HUES48 (cell line): ENCODE data around the gene CGNL1.

Experiments used
- H3K27ac ChIP-seq: one replicate; pipeline ENCODE4 v1.7.0; 2013; ENCODE audit warnings: low read depth, low read length, inconsistent platforms
- H3K27me3 ChIP-seq: 2 replicates; pipeline ENCODE4 v1.6.1; 2013; ENCODE audit warnings: mild to moderate bottlenecking, low read length; ENCODE audit not compliant: control insufficient read depth, insufficient read depth
- H3K36me3 ChIP-seq: 2 replicates; pipeline ENCODE4 v1.6.1; 2013; ENCODE audit warnings: low read length; ENCODE audit not compliant: control insufficient read depth, insufficient read depth
- H3K4me1 ChIP-seq: 2 replicates; pipeline ENCODE4 v1.6.1; 2013; ENCODE audit warnings: mild to moderate bottlenecking, low read length; ENCODE audit not compliant: control insufficient read depth, insufficient read depth
- H3K4me3 ChIP-seq: 2 replicates; pipeline ENCODE4 v1.5.1; 2013; ENCODE audit warnings: mild to moderate bottlenecking, low read depth, low read length
- H3K9ac ChIP-seq: 2 replicates; pipeline ENCODE4 v1.6.1; 2013; ENCODE audit warnings: mild to moderate bottlenecking, low read depth, low read length, moderate library complexity
- H3K9me3 ChIP-seq: 2 replicates; pipeline ENCODE4 v1.6.1; 2013; ENCODE audit warnings: low read length; ENCODE audit not compliant: control insufficient read depth, insufficient read depth

Gene CGNL1

DNA sequence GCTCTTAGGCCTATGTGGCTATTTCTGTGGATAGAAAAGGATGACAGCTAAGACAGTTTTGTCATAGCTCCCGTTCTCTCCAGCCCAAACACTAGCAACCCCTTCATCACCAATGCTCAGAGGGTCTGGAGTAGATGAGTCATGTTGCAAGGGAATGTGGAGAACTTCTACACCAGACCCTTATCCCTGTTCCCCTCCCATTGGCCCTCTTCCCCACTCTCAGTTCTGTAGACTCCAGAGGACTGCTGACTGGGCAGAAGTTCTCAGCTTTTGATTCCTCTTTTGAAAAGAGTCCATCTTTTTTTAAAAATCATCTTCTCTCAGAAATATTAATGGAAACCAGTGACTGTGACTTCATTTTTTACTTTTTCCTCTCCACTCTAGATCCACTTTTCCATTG is 213.0 kb downstream of the CGNL1 start:
- Histone ChIP-seq H3K36me3 (no peaks in the 10 kb centered on the region), H3K4me1 (0 out of 2 replicates have a peak, but pooled peaks cover 3% of the 10 kb centered on the region), H3K27me3 (peaks cover 31% of the 10 kb centered on the region), H3K9ac (no peak overlapping the region), H3K4me3 (no peak overlapping the region), H3K27ac (no peak overlapping the region), H3K9me3 (no peaks in the 10 kb centered on the region)

- Histone ChIP-seq H3K27me3 (peaks cover 31% of the 10 kb centered on the region), H3K4me3 (no peak overlapping the region), H3K4me1 (0 out of 2 replicates have a peak, but pooled peaks cover 3% of the 10 kb centered on the region), H3K9me3 (no peaks in the 10 kb centered on the region), H3K9ac (no peak overlapping the region), H3K36me3 (no peaks in the 10 kb centered on the region), H3K27ac (no peak overlapping the region)
Observed at GRCh38 chr15:57589754-57590153, 213.4 kb downstream of the CGNL1 start.

- Histone ChIP-seq H3K9ac (no peak overlapping the region), H3K9me3 (no peaks in the 10 kb centered on the region), H3K27me3 (peaks cover 31% of the 10 kb centered on the region), H3K27ac (no peak overlapping the region), H3K4me3 (peak overlapping the region; percentile 69), H3K4me1 (0 out of 2 replicates have a peak, but pooled peaks cover 3% of the 10 kb centered on the region), H3K36me3 (no peaks in the 10 kb centered on the region)
Observed at GRCh38 chr15:57591237-57591821, 215.0 kb downstream of the CGNL1 start.

- H3K27ac ChIP-seq = no peak within 1 kb of the TSS
- no peak within 1 kb of the TSS for H3K9ac ChIP-seq
- no peaks in the 10 kb centered on the region for H3K36me3 ChIP-seq
- H3K27me3 ChIP-seq = peaks cover 31% of the 10 kb centered on the region
- peak within 1 kb of the TSS; percentile 69 for H3K4me3 ChIP-seq
- no peaks in the 10 kb centered on the region for H3K9me3 ChIP-seq
- H3K4me1 ChIP-seq = 0 out of 2 replicates have a peak, but pooled peaks cover 3% of the 10 kb centered on the region
Observed at GRCh38 chr15:57591822-57592367, 215.6 kb downstream of the CGNL1 start, which contains the start of gene MYZAP. MYZAP (plus strand) TSS chr15:57591904; CDS start chr15:57592035, 131 bp downstream.

GRCh38 chr15:57592426-57592825 is 216.1 kb downstream of the CGNL1 start:
- Histone ChIP-seq H3K36me3 (no peaks in the 10 kb centered on the region), H3K9me3 (no peaks in the 10 kb centered on the region), H3K27ac (no peak overlapping the region), H3K4me3 (peak overlapping the region; percentile 69; the same call in 1 of the 2 replicates), H3K9ac (no peak overlapping the region), H3K4me1 (0 out of 2 replicates have a peak, but pooled peaks cover 3% of the 10 kb centered on the region), H3K27me3 (peaks cover 31% of the 10 kb centered on the region)

DNA sequence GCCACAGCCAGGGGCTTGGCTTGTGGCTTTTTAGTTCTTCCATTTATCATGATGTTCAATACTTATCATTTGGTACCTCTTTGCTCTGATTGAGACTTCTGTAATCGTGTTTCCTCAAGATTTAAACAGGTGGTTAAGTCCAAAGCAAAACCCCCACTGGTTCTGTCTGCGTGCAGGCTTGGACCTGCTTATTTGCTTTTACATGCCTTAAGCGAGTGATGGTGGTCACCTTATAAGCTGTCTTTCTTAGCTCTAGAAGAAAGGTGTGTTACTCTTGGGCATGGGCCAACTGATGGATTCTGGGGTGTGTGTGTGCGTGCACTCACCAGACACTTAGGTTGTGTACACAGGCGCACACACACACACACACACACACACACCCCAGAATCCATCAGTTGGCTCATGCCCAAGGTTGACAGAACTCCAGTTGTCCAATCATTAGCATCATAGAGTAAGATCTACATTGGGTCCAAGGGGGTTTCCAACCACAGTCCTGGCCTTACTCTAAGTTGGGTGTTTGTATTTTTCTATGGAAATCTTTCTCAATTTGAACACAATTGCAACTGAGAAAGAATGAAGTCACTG is 216.6 kb downstream of the CGNL1 start:
- Histone ChIP-seq H3K27ac (no peak overlapping the region), H3K4me1 (0 out of 2 replicates have a peak, but pooled peaks cover 3% of the 10 kb centered on the region), H3K27me3 (peaks cover 31% of the 10 kb centered on the region), H3K9me3 (no peaks in the 10 kb centered on the region), H3K9ac (no peak overlapping the region), H3K36me3 (no peaks in the 10 kb centered on the region), H3K4me3 (no peak overlapping the region)

DNA sequence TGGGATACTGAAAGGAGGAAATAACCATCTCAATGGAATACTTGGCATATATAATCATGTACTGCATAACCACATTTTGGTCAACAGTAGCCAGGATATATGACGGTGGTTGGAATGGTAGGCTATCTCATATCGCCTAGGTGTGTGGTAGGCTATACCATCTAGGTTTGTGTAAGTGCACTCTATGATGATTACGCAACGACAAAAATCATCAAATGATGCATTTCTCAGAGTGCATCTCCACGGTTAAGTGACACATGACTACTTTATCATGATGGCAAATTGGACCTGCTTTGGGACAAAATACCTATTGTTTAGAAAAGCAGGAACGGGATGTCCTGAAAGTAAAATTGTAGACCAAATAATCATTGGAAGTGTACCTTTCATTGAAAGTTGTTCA is 218.2 kb downstream of the CGNL1 start:
- H3K9ac ChIP-seq = no peak overlapping the region
- peaks cover 31% of the 10 kb centered on the region for H3K27me3 ChIP-seq
- H3K4me3 ChIP-seq = no peak overlapping the region
- no peaks in the 10 kb centered on the region for H3K36me3 ChIP-seq
- H3K27ac ChIP-seq = no peak overlapping the region
- H3K9me3 ChIP-seq = no peaks in the 10 kb centered on the region
- 0 out of 2 replicates have a peak, but pooled peaks cover 7% of the 10 kb centered on the region for H3K4me1 ChIP-seq

DNA sequence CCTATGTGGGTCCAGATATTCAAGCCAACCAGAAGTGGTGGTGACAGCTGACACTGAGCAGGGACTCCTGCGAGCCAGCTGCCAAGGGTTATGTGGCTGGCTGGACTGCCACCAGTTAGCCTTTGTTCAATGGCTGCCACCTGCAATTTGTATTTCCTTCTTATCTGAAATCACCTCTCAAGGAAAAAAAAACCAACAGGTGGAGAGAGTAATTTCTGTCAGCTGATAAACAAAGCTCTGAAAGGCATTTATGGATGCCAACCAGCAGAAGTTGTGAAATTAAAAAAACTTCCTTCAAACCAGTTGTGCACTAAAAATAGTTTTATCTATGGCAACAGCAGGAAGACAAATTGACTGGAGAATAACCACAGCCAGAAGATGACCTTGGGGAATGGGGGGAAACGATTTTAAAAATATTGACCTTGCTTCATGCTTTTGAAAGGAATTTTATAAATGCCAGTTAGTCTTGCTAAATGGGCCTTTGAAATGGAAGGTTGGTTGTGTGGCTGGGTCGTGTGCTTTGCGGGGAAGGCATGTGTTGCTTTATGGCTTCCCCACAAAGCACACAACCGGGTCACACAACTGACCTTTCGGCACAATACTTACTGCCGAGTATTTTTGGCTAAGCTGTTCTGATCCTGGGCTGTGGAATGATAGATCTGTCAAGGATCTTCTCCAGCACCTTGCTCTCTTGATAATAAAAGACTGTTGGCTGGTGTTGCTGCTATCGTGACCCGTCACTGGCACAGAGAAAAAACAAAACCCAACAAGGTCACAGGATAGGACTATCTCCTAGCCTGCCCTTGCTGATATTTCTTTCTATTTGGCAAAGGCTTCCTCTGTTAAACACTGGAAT is 218.9 kb downstream of the CGNL1 start:
- H3K27me3 ChIP-seq = peaks cover 25% of the 10 kb centered on the region
- no peak overlapping the region for H3K9ac ChIP-seq
- no peaks in the 10 kb centered on the region for H3K9me3 ChIP-seq
- 0 out of 2 replicates have a peak, but pooled peaks cover 10% of the 10 kb centered on the region for H3K4me1 ChIP-seq
- H3K27ac ChIP-seq = no peak overlapping the region
- H3K4me3 ChIP-seq = no peak overlapping the region
- H3K36me3 ChIP-seq = no peaks in the 10 kb centered on the region

- Histone ChIP-seq H3K27me3 (peaks cover 14% of the 10 kb centered on the region), H3K27ac (no peak overlapping the region), H3K4me3 (no peak overlapping the region), H3K36me3 (no peaks in the 10 kb centered on the region), H3K4me1 (0 out of 2 replicates have a peak, but pooled peaks cover 7% of the 10 kb centered on the region), H3K9ac (no peak overlapping the region), H3K9me3 (no peaks in the 10 kb centered on the region)
Observed at GRCh38 chr15:57596301-57596855, 220.1 kb downstream of the CGNL1 start.

DNA sequence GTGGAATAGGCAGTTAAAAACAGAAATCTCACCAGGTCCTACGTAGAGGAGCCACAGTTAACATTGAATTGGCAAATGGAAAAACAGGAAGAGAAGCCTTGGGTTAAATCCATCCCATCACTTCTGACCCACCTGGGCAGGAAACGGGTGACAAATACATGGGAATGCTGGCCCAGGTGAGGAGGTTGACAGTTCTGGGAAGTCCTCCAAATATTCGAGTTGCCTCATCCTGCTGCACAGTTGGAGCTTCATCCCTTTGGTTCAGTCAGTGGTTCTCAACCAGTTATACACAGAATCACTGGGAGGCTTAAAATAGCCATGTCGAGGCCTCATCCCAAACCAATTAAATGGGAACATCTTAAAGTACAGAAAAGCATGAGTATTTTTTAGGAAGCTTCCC is 220.7 kb downstream of the CGNL1 start:
- 0 out of 2 replicates have a peak, but pooled peaks cover 7% of the 10 kb centered on the region for H3K4me1 ChIP-seq
- H3K27ac ChIP-seq = no peak overlapping the region
- no peak overlapping the region for H3K9ac ChIP-seq
- no peaks in the 10 kb centered on the region for H3K9me3 ChIP-seq
- H3K27me3 ChIP-seq = peaks cover 11% of the 10 kb centered on the region
- H3K4me3 ChIP-seq = no peak overlapping the region
- H3K36me3 ChIP-seq = no peaks in the 10 kb centered on the region
